HFFc6 (cell line): Measurements from ENCODE around the gene CGNL1. TPM values are rescaled to one million over a fixed set of nuclear protein-coding genes. Genes with fewer than 3 reads are reported as not detected.

ENCODE experiments used
- DNase-seq: peaks from one replicate; pipeline ENCODE4 v3.0.0-alpha.2; 2018
- H3K27ac Mint-ChIP-seq: 2 replicates; pipeline ENCODE4 v1.8.0; 2020; ENCODE audit warnings: mild to moderate bottlenecking, mixed read lengths
- H3K27me3 Mint-ChIP-seq: 2 replicates; pipeline ENCODE4 v1.8.0; 2021; ENCODE audit warnings: mild to moderate bottlenecking, moderate library complexity, mixed read lengths; ENCODE audit not compliant: insufficient read depth
- H3K36me3 Mint-ChIP-seq: 2 replicates; pipeline ENCODE4 v1.8.0; 2021; ENCODE audit warnings: low read depth, mixed read lengths
- H3K4me1 Mint-ChIP-seq: 2 replicates; pipeline ENCODE4 v1.8.0; 2020; ENCODE audit warnings: low read depth, mixed read lengths
- H3K4me3 Mint-ChIP-seq: 2 replicates; pipeline ENCODE4 v1.8.0; 2020; ENCODE audit warnings: mild to moderate bottlenecking, moderate library complexity, mixed read lengths
- H3K9me3 Mint-ChIP-seq: 2 replicates; pipeline ENCODE4 v1.8.0; 2020; ENCODE audit warnings: mild to moderate bottlenecking, mixed read lengths
- total RNA-seq, 6 experiments: library from RNA; stranded (reverse); fragmentation: NEBNext Ultra II Directional; extraction: Animal tissue kit (Norgen Biotek cat#: 25700); gene quantifications; 2 replicates in 1 of 6; 3 replicates in 5 of 6; pipeline ENCODE4 v1.2.3, GENCODE V29; 2021
- TF ChIP-seq, protein P1 (sequence below): fragments of 200-600 bp; sonication (generic); IDR thresholded peaks from 2 replicates; pipeline ENCODE4 v1.5.0; 2021; ENCODE audit warnings: antibody characterized with exemption, mild to moderate bottlenecking

CGNL1 gene
- total RNA-seq, 6 experiments from 2014 or later: 0.05 to 0.20 (median 0.10) TPM; not detected in 2

DNA sequence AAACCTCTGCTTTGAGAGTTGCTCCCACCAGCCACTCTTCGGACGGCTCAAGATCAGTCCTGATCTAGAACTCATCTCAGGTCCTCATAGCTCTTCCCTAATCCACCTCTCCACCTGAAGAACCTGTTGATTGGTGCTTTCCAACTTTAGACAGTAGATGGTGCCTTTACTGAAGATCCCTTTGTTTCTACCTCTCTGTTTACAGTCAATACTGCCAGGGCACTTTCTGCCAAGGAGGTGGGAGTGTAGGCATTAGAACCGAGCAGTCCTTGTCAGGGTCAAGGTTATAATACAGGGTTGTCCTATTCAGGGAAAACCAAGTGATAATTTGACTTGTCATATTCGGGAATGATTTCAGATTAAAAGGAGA is 1.2 kb downstream of the CGNL1 start:
- Mint-ChIP-seq H3K27me3 (peaks cover 58% of the 10 kb centered on the region), H3K27ac (no peak overlapping the region), H3K9me3 (no peaks in the 10 kb centered on the region), H3K36me3 (no peaks in the 10 kb centered on the region), H3K4me1 (peaks cover 10% of the 10 kb centered on the region), H3K4me3 (peak overlapping the region; percentile 76)
- TF ChIP-seq, protein P1, sequence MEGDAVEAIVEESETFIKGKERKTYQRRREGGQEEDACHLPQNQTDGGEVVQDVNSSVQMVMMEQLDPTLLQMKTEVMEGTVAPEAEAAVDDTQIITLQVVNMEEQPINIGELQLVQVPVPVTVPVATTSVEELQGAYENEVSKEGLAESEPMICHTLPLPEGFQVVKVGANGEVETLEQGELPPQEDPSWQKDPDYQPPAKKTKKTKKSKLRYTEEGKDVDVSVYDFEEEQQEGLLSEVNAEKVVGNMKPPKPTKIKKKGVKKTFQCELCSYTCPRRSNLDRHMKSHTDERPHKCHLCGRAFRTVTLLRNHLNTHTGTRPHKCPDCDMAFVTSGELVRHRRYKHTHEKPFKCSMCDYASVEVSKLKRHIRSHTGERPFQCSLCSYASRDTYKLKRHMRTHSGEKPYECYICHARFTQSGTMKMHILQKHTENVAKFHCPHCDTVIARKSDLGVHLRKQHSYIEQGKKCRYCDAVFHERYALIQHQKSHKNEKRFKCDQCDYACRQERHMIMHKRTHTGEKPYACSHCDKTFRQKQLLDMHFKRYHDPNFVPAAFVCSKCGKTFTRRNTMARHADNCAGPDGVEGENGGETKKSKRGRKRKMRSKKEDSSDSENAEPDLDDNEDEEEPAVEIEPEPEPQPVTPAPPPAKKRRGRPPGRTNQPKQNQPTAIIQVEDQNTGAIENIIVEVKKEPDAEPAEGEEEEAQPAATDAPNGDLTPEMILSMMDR: no peak
- no peak for DNase-seq

GRCh38 chr15:57379487-57379886 is 3.2 kb downstream of the CGNL1 start:
- no peak for DNase-seq
- Mint-ChIP-seq H3K4me3 (no peak overlapping the region), H3K27ac (no peak overlapping the region), H3K36me3 (no peaks in the 10 kb centered on the region), H3K27me3 (peaks cover 54% of the 10 kb centered on the region), H3K4me1 (peaks cover 11% of the 10 kb centered on the region), H3K9me3 (no peaks in the 10 kb centered on the region)
- TF ChIP-seq, protein P1: no peak

- Mint-ChIP-seq H3K27ac (no peak overlapping the region), H3K4me3 (no peak overlapping the region), H3K4me1 (peaks cover 17% of the 10 kb centered on the region), H3K36me3 (no peaks in the 10 kb centered on the region), H3K9me3 (no peaks in the 10 kb centered on the region), H3K27me3 (peaks cover 45% of the 10 kb centered on the region)
- TF ChIP-seq, protein P1: no peak
- no peak for DNase-seq
Measured at GRCh38 chr15:57380854-57381253, 4.5 kb downstream of the CGNL1 start.

GRCh38 chr15:57382215-57382614 is 5.9 kb downstream of the CGNL1 start:
- no peaks in the 10 kb centered on the region for H3K9me3 Mint-ChIP-seq
- no peak overlapping the region for H3K27ac Mint-ChIP-seq
- TF ChIP-seq, protein P1: no peak
- peaks cover 44% of the 10 kb centered on the region for H3K27me3 Mint-ChIP-seq
- DNase-seq: no peak
- H3K4me1 Mint-ChIP-seq: peaks cover 11% of the 10 kb centered on the region
- H3K4me3 Mint-ChIP-seq: no peak overlapping the region
- H3K36me3 Mint-ChIP-seq: no peaks in the 10 kb centered on the region

- no peak overlapping the region for H3K27ac Mint-ChIP-seq
- TF ChIP-seq, protein P1: no peak
- no peak overlapping the region for H3K4me3 Mint-ChIP-seq
- H3K4me1 Mint-ChIP-seq: peaks cover 7% of the 10 kb centered on the region; the same call in 1 of the 2 replicates
- no peaks in the 10 kb centered on the region for H3K36me3 Mint-ChIP-seq
- peaks cover 46% of the 10 kb centered on the region for H3K27me3 Mint-ChIP-seq
- no peak for DNase-seq
- no peaks in the 10 kb centered on the region for H3K9me3 Mint-ChIP-seq
Measured at GRCh38 chr15:57382969-57383368, 6.7 kb downstream of the CGNL1 start.

DNA sequence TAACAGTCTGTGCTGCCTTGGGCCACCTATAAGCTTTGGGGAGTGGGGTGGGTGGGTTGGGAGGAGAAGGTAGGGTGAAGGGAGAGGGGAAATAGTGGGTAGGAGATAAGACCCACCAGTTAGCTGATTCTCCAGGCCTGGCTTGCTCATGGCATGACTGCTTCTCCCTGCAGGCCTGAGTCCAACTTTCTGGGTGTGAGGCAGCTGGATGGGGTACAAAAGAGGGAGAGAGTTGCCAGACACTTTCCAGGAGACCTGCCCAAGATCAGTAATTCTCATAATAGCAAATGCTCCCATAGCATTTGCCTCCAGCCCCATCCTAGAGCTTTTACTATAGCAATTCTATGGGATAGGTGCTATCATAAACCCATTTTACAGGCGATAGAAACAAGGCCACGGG is 7.7 kb downstream of the CGNL1 start:
- Mint-ChIP-seq H3K27ac (no peak overlapping the region), H3K4me3 (no peak overlapping the region), H3K27me3 (peaks cover 46% of the 10 kb centered on the region), H3K9me3 (no peaks in the 10 kb centered on the region), H3K36me3 (no peaks in the 10 kb centered on the region), H3K4me1 (peaks cover 7% of the 10 kb centered on the region; the same call in 1 of the 2 replicates)
- TF ChIP-seq, protein P1: no peak
- DNase-seq: no peak
